ENCODE measurements around the gene ALG8. TPM values are rescaled to one million over a fixed set of nuclear protein-coding genes. Genes with fewer than 3 reads are reported as not detected.

ALG8 gene
- total RNA-seq, 1 donor from 2014 or later = 43.7 TPM

DNA sequence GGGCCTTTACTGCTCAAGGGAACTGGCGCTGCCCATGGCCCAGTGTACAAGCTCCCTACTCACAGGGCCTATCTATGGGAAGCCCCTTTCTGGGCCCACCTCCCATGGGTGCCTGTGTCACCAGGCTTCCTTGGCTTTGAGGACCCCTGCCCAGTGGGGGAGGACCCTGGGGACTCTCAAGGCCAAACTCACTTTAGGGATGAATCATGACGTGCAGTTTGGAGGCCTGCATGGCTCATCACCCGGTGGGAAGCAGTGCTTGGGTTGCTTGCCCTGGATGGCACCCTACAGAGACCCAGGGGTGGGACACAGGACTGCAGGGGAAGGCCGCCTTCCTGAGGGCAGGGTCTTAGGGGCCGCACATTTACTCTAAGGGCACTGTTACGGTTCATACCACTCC, 32.5 kb upstream of the ALG8 start:
- no peak for FAIRE-seq
- Mint-ChIP-seq H3K27ac (ENCODE audit: unreplicated experiment) (no peak overlapping the region), H3K27me3 (ENCODE audit: low read depth, unreplicated experiment) (no peaks in the 10 kb centered on the region), H3K36me3 (ENCODE audit: low read depth, unreplicated experiment) (peaks cover 26% of the 10 kb centered on the region), H3K9me3 (ENCODE audit: unreplicated experiment) (peaks cover 4% of the 10 kb centered on the region), H3K4me3 (ENCODE audit: unreplicated experiment) (no peak overlapping the region), H3K4me1 (ENCODE audit: low read depth, unreplicated experiment) (peaks cover 6% of the 10 kb centered on the region)
- H3K79me2 ChIP-seq (ENCODE audit: insufficient read depth, low read length) = no peaks in the 10 kb centered on the region
- peaks cover 4% of the 10 kb centered on the region for H4K20me1 ChIP-seq (ENCODE audit: insufficient read depth, low read length)
- H2AFZ ChIP-seq (ENCODE audit: low read depth, low read length) = no peak overlapping the region
- H3K9ac ChIP-seq (ENCODE audit: low read length) = no peak overlapping the region
- peaks cover 14% of the 10 kb centered on the region for H3K4me1 ChIP-seq (ENCODE audit: insufficient read depth, low read length)
- peaks cover 10% of the 10 kb centered on the region for H3K36me3 ChIP-seq (ENCODE audit: insufficient read depth, low read length)
- no peaks in the 10 kb centered on the region for H3K9me3 ChIP-seq (ENCODE audit: insufficient read depth, low read depth, low read length)
- no peak for DNase-seq (ENCODE audit: low read depth)
- no peaks in the 10 kb centered on the region for H3K27me3 ChIP-seq (ENCODE audit: insufficient read depth, low read length)
- TF ChIP-seq EZH2 (IDR thresholded peaks at IDR 0.05; ENCODE audit: insufficient read depth, low read length) = no peak
- TF ChIP-seq, protein P1, sequence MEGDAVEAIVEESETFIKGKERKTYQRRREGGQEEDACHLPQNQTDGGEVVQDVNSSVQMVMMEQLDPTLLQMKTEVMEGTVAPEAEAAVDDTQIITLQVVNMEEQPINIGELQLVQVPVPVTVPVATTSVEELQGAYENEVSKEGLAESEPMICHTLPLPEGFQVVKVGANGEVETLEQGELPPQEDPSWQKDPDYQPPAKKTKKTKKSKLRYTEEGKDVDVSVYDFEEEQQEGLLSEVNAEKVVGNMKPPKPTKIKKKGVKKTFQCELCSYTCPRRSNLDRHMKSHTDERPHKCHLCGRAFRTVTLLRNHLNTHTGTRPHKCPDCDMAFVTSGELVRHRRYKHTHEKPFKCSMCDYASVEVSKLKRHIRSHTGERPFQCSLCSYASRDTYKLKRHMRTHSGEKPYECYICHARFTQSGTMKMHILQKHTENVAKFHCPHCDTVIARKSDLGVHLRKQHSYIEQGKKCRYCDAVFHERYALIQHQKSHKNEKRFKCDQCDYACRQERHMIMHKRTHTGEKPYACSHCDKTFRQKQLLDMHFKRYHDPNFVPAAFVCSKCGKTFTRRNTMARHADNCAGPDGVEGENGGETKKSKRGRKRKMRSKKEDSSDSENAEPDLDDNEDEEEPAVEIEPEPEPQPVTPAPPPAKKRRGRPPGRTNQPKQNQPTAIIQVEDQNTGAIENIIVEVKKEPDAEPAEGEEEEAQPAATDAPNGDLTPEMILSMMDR (IDR thresholded peaks at IDR 0.05; ENCODE audit: insufficient read depth, low read depth, low read length) = no peak
- H3K4me2 ChIP-seq (ENCODE audit: low read length) = no peak overlapping the region
- H3K27ac ChIP-seq (ENCODE audit: low read depth, low read length) = no peak overlapping the region
- no peak overlapping the region for H3K4me3 ChIP-seq (ENCODE audit: insufficient read depth, low read depth, low read length)

DNA sequence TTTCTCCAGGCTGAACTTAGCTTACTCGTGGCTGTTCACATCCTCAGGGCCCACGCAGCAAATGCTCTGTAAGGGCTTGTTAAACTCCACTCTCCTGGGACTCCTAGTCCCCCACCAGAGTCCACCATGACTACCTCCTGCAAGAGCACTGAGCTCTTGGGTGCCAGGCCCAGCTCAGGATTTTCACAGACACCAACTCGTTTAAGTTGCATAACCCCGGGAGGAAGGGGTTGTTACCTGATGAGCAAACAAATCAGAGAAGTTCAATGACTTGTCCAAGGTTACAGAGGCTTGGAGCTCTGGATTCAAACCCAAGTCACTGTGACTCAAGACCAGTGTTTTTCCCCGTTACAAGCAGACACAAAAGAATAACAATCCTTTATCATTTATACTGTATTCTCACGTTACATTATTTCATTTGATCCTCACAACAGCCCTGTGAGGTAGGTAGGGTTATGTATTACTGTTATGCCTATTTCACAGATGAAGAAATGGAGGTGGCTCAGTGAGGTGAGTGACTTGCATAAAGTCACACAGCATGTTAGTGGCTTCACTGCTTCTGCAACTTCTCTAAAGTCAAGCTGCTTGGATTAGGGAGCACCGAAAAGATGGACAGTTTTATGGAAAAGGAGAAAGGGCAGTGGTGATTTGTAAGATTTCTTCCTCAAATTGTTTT, 31.6 kb upstream of the ALG8 start:
- H3K9me3 ChIP-seq (ENCODE audit: insufficient read depth, low read depth, low read length) = no peaks in the 10 kb centered on the region
- H3K4me2 ChIP-seq (ENCODE audit: low read length) = no peak overlapping the region
- Mint-ChIP-seq H3K27me3 (ENCODE audit: low read depth, unreplicated experiment) (no peaks in the 10 kb centered on the region), H3K27ac (ENCODE audit: unreplicated experiment) (no peak overlapping the region), H3K9me3 (ENCODE audit: unreplicated experiment) (peaks cover under 1% of the 10 kb centered on the region), H3K4me3 (ENCODE audit: unreplicated experiment) (no peak overlapping the region), H3K4me1 (ENCODE audit: low read depth, unreplicated experiment) (peaks cover 9% of the 10 kb centered on the region), H3K36me3 (ENCODE audit: low read depth, unreplicated experiment) (peaks cover 19% of the 10 kb centered on the region)
- H3K27ac ChIP-seq (ENCODE audit: low read depth, low read length) = no peak overlapping the region
- H3K36me3 ChIP-seq (ENCODE audit: insufficient read depth, low read length) = peaks cover 10% of the 10 kb centered on the region
- FAIRE-seq = no peak
- H3K9ac ChIP-seq (ENCODE audit: low read length) = no peak overlapping the region
- no peaks in the 10 kb centered on the region for H3K27me3 ChIP-seq (ENCODE audit: insufficient read depth, low read length)
- H3K79me2 ChIP-seq (ENCODE audit: insufficient read depth, low read length) = no peaks in the 10 kb centered on the region
- TF ChIP-seq, protein P1 (IDR thresholded peaks at IDR 0.05; ENCODE audit: insufficient read depth, low read depth, low read length) = no peak
- TF ChIP-seq EZH2 (IDR thresholded peaks at IDR 0.05; ENCODE audit: insufficient read depth, low read length) = no peak
- no peak for DNase-seq (ENCODE audit: low read depth)
- no peaks in the 10 kb centered on the region for H4K20me1 ChIP-seq (ENCODE audit: insufficient read depth, low read length)
- no peak overlapping the region for H3K4me3 ChIP-seq (ENCODE audit: insufficient read depth, low read depth, low read length)
- no peak overlapping the region for H2AFZ ChIP-seq (ENCODE audit: low read depth, low read length)
- H3K4me1 ChIP-seq (ENCODE audit: insufficient read depth, low read length) = peaks cover 14% of the 10 kb centered on the region

DNA sequence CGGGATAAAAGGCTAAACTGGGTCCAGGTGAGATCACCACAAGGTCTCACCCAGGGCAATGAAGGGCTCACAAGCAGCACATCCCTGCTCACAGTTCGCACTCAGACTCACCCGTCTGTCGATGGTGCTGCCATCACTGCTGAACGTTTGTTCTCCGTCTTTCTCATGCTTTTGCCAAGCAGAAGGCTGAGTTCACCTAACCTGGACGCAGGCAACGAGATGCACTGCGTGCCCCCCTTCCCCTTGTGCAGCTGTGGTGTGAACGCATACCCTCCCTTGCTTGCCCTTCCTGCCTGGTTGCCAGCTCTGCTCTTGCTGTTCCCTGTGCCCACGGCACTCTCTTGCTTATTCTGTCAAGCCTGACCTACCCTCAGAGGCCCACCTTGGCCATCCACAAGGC, 31.0 kb upstream of the ALG8 start:
- H3K4me1 ChIP-seq (ENCODE audit: insufficient read depth, low read length) = peaks cover 14% of the 10 kb centered on the region
- Mint-ChIP-seq H3K4me1 (ENCODE audit: low read depth, unreplicated experiment) (peaks cover 9% of the 10 kb centered on the region), H3K27me3 (ENCODE audit: low read depth, unreplicated experiment) (no peaks in the 10 kb centered on the region), H3K4me3 (ENCODE audit: unreplicated experiment) (no peak overlapping the region), H3K36me3 (ENCODE audit: low read depth, unreplicated experiment) (peaks cover 19% of the 10 kb centered on the region), H3K9me3 (ENCODE audit: unreplicated experiment) (no peaks in the 10 kb centered on the region), H3K27ac (ENCODE audit: unreplicated experiment) (no peak overlapping the region)
- H3K4me2 ChIP-seq (ENCODE audit: low read length) = no peak overlapping the region
- no peaks in the 10 kb centered on the region for H3K27me3 ChIP-seq (ENCODE audit: insufficient read depth, low read length)
- no peak for DNase-seq (ENCODE audit: low read depth)
- H3K36me3 ChIP-seq (ENCODE audit: insufficient read depth, low read length) = peaks cover 10% of the 10 kb centered on the region
- no peaks in the 10 kb centered on the region for H4K20me1 ChIP-seq (ENCODE audit: insufficient read depth, low read length)
- H3K9ac ChIP-seq (ENCODE audit: low read length) = no peak overlapping the region
- H2AFZ ChIP-seq (ENCODE audit: low read depth, low read length) = no peak overlapping the region
- TF ChIP-seq, protein P1 (IDR thresholded peaks at IDR 0.05; ENCODE audit: insufficient read depth, low read depth, low read length) = no peak
- TF ChIP-seq EZH2 (IDR thresholded peaks at IDR 0.05; ENCODE audit: insufficient read depth, low read length) = no peak
- no peaks in the 10 kb centered on the region for H3K9me3 ChIP-seq (ENCODE audit: insufficient read depth, low read depth, low read length)
- FAIRE-seq = no peak
- no peaks in the 10 kb centered on the region for H3K79me2 ChIP-seq (ENCODE audit: insufficient read depth, low read length)
- H3K4me3 ChIP-seq (ENCODE audit: insufficient read depth, low read depth, low read length) = no peak overlapping the region
- H3K27ac ChIP-seq (ENCODE audit: low read depth, low read length) = no peak overlapping the region
